ENCODE data around the gene UMAD1.

DNA sequence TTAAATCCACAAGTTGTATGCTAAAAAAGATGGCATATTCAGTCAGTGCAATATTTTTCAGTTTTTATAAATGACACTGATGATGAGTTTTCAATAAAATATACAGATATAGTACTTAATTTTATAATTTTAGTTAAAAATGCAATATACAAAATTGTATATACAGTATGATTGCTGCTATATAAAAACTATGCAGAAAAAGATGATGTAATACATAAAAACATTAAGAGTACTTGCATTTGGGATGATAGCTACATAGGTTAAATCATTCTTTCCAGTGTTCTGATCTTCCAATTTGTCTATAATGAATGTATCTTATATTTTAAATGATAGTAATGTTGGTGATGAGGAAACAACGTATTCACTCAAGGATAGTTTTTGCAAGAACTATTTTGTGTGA lies 169.8 kb downstream of the UMAD1 start:
- TF ChIP-seq, protein P1, sequence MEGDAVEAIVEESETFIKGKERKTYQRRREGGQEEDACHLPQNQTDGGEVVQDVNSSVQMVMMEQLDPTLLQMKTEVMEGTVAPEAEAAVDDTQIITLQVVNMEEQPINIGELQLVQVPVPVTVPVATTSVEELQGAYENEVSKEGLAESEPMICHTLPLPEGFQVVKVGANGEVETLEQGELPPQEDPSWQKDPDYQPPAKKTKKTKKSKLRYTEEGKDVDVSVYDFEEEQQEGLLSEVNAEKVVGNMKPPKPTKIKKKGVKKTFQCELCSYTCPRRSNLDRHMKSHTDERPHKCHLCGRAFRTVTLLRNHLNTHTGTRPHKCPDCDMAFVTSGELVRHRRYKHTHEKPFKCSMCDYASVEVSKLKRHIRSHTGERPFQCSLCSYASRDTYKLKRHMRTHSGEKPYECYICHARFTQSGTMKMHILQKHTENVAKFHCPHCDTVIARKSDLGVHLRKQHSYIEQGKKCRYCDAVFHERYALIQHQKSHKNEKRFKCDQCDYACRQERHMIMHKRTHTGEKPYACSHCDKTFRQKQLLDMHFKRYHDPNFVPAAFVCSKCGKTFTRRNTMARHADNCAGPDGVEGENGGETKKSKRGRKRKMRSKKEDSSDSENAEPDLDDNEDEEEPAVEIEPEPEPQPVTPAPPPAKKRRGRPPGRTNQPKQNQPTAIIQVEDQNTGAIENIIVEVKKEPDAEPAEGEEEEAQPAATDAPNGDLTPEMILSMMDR (IDR thresholded peaks at IDR 0.05; ENCODE audit: extremely low read depth in 1 of 2, insufficient read depth in 1 of 2, low read depth in 1 of 2, low read length in 2 of 2): no peak
- no peak for TF ChIP-seq POLR2AphosphoS5 (IDR thresholded peaks at IDR 0.05; ENCODE audit: insufficient read depth, low read depth, low read length)
- no peak for TF ChIP-seq EZH2 (IDR thresholded peaks at IDR 0.05; ENCODE audit: borderline replicate concordance, low read depth, low read length, severe bottlenecking)
